GM12872 (cell line): ENCODE data around the gene FABP7.

Experiments
- CTCF ChIP-seq: IDR thresholded peaks from 3 replicates; pipeline ENCODE4 v1.5.1; 2011; ENCODE audit warnings: low read depth, mild to moderate bottlenecking, low read length, moderate library complexity; ENCODE audit not compliant: insufficient read depth

The FABP7 gene

GRCh38 chr6:122780114-122780513 is 598 bp downstream of the FABP7 start:
- no peak for TF ChIP-seq CTCF

GRCh38 chr6:122781716-122782115 is 2.2 kb downstream of the FABP7 start:
- no peak for TF ChIP-seq CTCF

- no peak for TF ChIP-seq CTCF
Measured at GRCh38 chr6:122783401-122783800, 3.9 kb downstream of the FABP7 start.

- no peak for TF ChIP-seq CTCF
Measured at GRCh38 chr6:122785891-122786290, 6.4 kb downstream of the FABP7 start.

DNA sequence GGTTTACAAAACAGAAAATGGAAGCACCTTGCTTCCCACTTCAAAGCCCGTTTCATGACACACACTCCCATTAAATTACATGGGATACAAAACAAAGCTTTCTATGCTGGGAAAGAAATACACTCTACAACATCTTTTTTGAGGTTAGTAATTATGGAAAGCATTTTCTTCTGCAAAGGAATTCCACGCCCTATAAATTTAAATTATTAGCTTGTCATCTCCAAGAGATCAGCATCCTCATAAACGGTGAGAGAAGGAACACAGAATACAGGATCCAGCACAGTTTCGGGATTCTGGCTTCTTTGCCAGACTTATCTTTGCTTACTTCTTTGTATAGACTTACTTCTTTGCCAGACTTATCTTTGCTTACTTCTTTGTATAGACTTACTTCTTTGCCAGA is 8.2 kb downstream of the FABP7 start:
- no peak for TF ChIP-seq CTCF

- no peak for TF ChIP-seq CTCF
Measured at GRCh38 chr6:122788208-122788607, 8.7 kb downstream of the FABP7 start.

DNA sequence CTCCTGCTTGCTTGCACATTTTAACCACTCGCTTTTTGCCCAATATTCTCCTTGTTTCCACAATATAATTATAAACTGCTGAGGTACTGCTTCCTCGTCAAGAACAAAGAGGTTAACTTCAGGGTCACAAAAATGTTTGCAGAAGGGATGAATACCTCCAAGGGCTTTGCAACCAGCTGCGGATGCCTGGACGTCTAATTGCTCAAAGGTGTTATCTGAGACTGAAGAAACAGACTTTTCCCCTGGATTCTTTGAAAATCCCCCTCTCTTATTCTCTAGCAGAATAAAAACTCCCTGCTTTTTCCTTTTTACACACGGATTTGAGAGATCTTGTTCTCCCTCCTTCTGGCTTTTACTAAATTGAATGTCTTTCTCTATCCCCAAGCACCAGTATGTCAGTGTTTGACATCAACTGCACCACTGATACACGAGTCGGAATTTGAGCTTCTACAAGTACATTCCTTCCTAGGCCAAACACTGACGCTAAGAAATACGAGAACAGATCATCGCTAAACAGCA is 9.2 kb downstream of the FABP7 start:
- TF ChIP-seq CTCF: no peak
